ENCODE measurements around the gene CDH8. TPM values are rescaled to one million over a fixed set of nuclear protein-coding genes. Genes with fewer than 3 reads are reported as not detected.

CDH8 gene
- total and polyA plus RNA-seq, 2 donors (not counting 3 experiments of a cell fraction or from before 2014, with no cell fraction given), result not detected

- H3K4me2 ChIP-seq (ENCODE audit: insufficient read depth, low read length), result no peak overlapping the region
- no peaks in the 10 kb centered on the region for H3K9me1 ChIP-seq (replicated peaks; ENCODE audit: control insufficient read depth, extremely low read depth, insufficient read depth, low read length)
- no peaks in the 10 kb centered on the region for H3K27me3 ChIP-seq (ENCODE audit: control insufficient read depth in 2 of 2, insufficient read depth in 2 of 2, low read length in 2 of 2)
- no peaks in the 10 kb centered on the region for H3K4me1 ChIP-seq (ENCODE audit: control insufficient read depth, extremely low read depth, insufficient read depth, low read length)
- ChIA-PET POLR2A (no interaction called here), CTCF (no interaction called here)
- no peak overlapping the region for H3K4me3 ChIP-seq (replicated peaks in 1 of 3; ENCODE audit: insufficient read depth in 1 of 3, low read depth in 1 of 3, low read length in 3 of 3)
- FAIRE-seq (no peak), DNase-seq (ENCODE audit: low read depth, low spot score) (no peak)
- dilution Hi-C loops (cut with MboI; ENCODE audit: extremely low pct_ligation_motif_present, low sequenced_read_pairs) (no loop called here), intact Hi-C loops (cut with micrococcal nuclease) (no loop called here)
- H3K9me3 ChIP-seq (replicated peaks; ENCODE audit: control insufficient read depth, insufficient read depth, low read length), result no peaks in the 10 kb centered on the region
- BruUV-seq (replicated peaks), result no TSS peak
- H3K79me2 ChIP-seq (ENCODE audit: control insufficient read depth, insufficient read depth, low read length), result no peaks in the 10 kb centered on the region
- no peak overlapping the region for H3K27ac ChIP-seq (ENCODE audit: insufficient read depth, low read depth, low read length)
- H2AFZ ChIP-seq (ENCODE audit: low read depth, low read length), result no peak overlapping the region
- no peaks in the 10 kb centered on the region for H4K20me1 ChIP-seq (replicated peaks; ENCODE audit: control insufficient read depth, extremely low read depth, insufficient read depth, low read length)
- no peak overlapping the region for H3K9ac ChIP-seq (replicated peaks; ENCODE audit: extremely low read depth, insufficient read depth, low read length)
- no peaks in the 10 kb centered on the region for H3K36me3 ChIP-seq (ENCODE audit: control insufficient read depth in 2 of 2, extremely low read depth in 1 of 2, insufficient read depth in 2 of 2, low read length in 2 of 2)
- no peak for TF ChIP-seq MAX (IDR thresholded peaks at IDR 0.05; ENCODE audit: insufficient read depth, insufficient read length)
- no peak for TF ChIP-seq GATA2 (IDR thresholded peaks at IDR 0.05; ENCODE audit: insufficient read depth, insufficient read length, low read depth, low read length)
- no peak for TF ChIP-seq POLR2A (IDR thresholded peaks at IDR 0.05; ENCODE audit: low read depth, low read length)
- TF ChIP-seq EZH2 (IDR thresholded peaks at IDR 0.05; ENCODE audit: borderline replicate concordance, low read depth, low read length, severe bottlenecking), result no peak
- TF ChIP-seq JUN (IDR thresholded peaks at IDR 0.05; ENCODE audit: borderline replicate concordance, insufficient read depth, insufficient read length, low read depth), result no peak
- TF ChIP-seq CTCF (IDR thresholded peaks at IDR 0.05; ENCODE audit: extremely low read depth in 1 of 2, insufficient read depth in 1 of 2, low read depth in 1 of 2, low read length in 2 of 2), result no peak
- TF ChIP-seq POLR2AphosphoS5 (IDR thresholded peaks at IDR 0.05; ENCODE audit: insufficient read depth, low read depth, low read length), result no peak
- no peak for TF ChIP-seq MYC (IDR thresholded peaks at IDR 0.05; ENCODE audit: low read depth, low read length)
- TF ChIP-seq FOS (IDR thresholded peaks at IDR 0.05; ENCODE audit: borderline replicate concordance, insufficient read depth, low read length), result no peak
These were observed 217.4 kb downstream of the CDH8 start for GRCh38 chr16:61818850-61819249.
